Motor neuron (in vitro differentiated cells): ENCODE results near the gene ARID1B. TPM values are rescaled to one million over a fixed set of nuclear protein-coding genes. Genes with fewer than 3 reads are reported as not detected.

Source experiments
- ATAC-seq, 8 experiments: fragments of 200-7000 bp; cut with Tn5 transposase; replicated peaks in 6 of 8; 2 replicates each; pipeline ENCODE4 v1.8.0; 2021; ENCODE audit warnings: mild to moderate bottlenecking in 8 of 8, moderate library complexity in 8 of 8
- H3K27ac ChIP-seq, 2 donors: fragments of 250-450 bp; sonication (Bioruptor Pico); 2 replicates each; pipeline ENCODE4 v1.9.0; 2021; ENCODE audit warnings: antibody characterized with exemption in 2 of 2, mild to moderate bottlenecking in 2 of 2, moderate library complexity in 1 of 2
- H3K4me1 ChIP-seq, 2 donors: fragments of 250-450 bp; sonication (Bioruptor Pico); replicated peaks in 1 of 2; 2 replicates each; pipeline ENCODE4 v1.6.1; 2021; ENCODE audit warnings: antibody characterized with exemption in 2 of 2, mild to moderate bottlenecking in 2 of 2, moderate library complexity in 1 of 2
- H3K4me3 ChIP-seq, 5 donors: fragments of 250-450 bp; sonication (Bioruptor Pico); 2 replicates each; pipeline ENCODE4 v1.9.0; 2021; ENCODE audit warnings: antibody characterized with exemption in 5 of 5, mild to moderate bottlenecking in 5 of 5, moderate library complexity in 4 of 5
- WGBS, 10 experiments: fragments of 450-650 bp; shearing (Covaris generic); methylation state at CpG; one replicate each; pipeline ENCODE4 v1.0.0; 2022; 5-methylcytosine and 5-hydroxymethylcytosine counted together
- in situ Hi-C, 9 experiments: fragments of 400-800 bp; cut with MboI; loops; one replicate each; pipeline ENCODE4 v1.15.0; 2021; ENCODE audit warnings: low sequenced_read_pairs in 9 of 9, low pct_unique_long_range_greater_than_20kb in 2 of 9; ENCODE audit not compliant: unreplicated experiment in 9 of 9
- total RNA-seq, 8 experiments: library from RNA; unstranded; fragments of 300-600 nt; gene quantifications; 2 replicates each; pipeline versions ENCODE4 v1.2.3 to v1.2.4, GENCODE V29; 2022

ARID1B gene
- total RNA-seq, 8 experiments from 2014 or later = 35.8 to 165 (median 54.9) TPM

DNA sequence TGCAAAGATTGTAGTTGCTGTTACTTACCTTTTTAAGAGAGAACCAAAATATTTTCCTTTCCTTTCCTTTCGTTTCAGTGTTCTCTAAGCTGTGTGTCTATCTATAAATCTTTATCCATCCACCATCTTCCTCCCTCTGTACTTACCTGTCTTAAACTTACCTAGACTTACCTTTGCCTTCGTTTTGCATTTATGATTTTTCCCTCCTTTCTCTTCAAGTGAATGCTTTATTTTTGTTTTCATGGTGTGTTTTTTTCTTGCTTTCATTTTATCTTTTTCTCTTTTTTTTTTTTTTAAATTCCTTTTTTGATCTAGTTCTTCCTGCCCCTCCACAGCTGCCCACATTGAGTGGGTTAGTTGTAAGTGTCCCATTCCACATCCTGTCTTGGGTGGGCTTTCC is 26.2 kb downstream of the ARID1B start:
- in situ Hi-C loops = no loop called here
- WGBS, 10 experiments = 67 to 97% (median 91%) methylated on average over 1 to 2 of the region's 2 CpGs
- H3K4me3 ChIP-seq = no peak overlapping the region

DNA sequence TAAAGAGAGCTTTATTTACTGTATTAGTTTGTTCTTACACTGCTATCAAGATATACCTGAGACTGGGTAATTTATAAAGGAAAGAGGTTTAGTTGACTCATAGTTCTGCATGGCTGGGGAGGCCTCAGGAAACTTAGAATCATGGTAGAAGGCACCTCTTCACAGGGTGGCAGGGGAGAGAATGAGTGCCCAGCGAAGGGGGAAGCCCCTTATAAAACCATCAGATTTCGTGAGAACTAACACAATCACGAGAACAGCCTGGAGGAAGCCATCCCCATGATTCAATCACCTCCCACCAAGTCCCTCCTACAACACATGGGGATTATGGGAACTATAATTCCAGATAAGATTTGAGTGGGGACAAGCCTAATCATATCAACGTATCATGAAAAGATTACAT is 27.2 kb downstream of the ARID1B start:
- 73 to 100% (median 98%) methylated on average over 1 to 4 of the region's 4 CpGs; no CpG with 5 or more reads in 2 of the 10 experiments for WGBS, 10 experiments
- in situ Hi-C loops = no loop called here
- Histone ChIP-seq H3K27ac (no peak overlapping the region), H3K4me1 (peaks cover 20 to 44% of the 10 kb centered on the region in 2 donors), H3K4me3 (no peak overlapping the region)
- no peak for ATAC-seq

More for the DNA sequence above, 26.2 kb downstream of the ARID1B start:
- ATAC-seq = no peak
- Histone ChIP-seq H3K4me1 (peaks cover 12 to 33% of the 10 kb centered on the region in 2 donors), H3K27ac (no peak overlapping the region)

DNA sequence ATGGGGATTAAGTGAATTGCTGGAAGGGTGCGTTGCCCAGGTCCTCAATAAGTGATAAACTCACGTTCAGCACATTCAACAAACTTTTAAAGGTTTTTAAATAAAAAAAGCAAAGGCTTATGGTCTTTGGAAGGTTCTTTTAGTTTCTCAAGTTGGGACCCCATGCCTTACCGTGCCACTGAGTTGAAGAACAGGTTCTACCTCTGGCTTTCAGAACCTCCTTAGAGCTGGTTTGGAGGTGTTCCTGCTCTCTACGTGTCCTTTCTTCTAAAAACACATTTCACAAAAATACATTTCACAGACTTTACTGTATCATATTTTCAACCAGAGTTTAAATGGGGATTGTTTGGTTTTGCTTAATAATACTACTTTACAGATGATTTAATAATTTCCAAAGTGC is 29.0 kb downstream of the ARID1B start:
- in situ Hi-C loops = no loop called here
- Histone ChIP-seq H3K27ac (no peak overlapping the region), H3K4me1 (peaks cover 24 to 52% of the 10 kb centered on the region in 2 donors), H3K4me3 (no peak overlapping the region)
- WGBS, 10 experiments = 80 to 100% (median 93%) methylated on average over 1 to 4 of the region's 4 CpGs; no CpG with 5 or more reads in 2 of the 10 experiments
- ATAC-seq = no peak

DNA sequence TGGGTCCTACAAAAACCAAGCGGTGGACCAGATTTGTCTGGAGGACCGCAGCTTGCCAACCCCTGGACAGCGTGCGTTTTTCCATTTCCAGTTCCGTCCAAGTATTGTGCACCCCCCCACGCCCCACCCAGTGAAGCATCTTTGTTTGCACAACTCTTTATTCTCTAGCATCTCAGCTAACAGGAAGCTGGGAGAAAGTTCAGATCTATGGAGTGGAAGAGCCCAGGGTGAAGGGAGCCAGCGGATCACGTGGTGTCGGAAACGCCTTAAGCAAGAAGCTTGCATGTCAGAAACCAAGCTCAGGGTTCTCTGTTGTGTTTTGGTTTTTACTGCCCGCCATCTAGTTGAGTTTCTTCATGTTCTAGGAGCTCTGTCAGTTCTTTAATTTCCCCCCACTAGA is 29.9 kb downstream of the ARID1B start:
- WGBS, 10 experiments = 83 to 100% (median 90%) methylated on average over 1 to 10 of the region's 11 CpGs; no CpG with 5 or more reads in 1 of the 10 experiments
- in situ Hi-C loops = no loop called here

DNA sequence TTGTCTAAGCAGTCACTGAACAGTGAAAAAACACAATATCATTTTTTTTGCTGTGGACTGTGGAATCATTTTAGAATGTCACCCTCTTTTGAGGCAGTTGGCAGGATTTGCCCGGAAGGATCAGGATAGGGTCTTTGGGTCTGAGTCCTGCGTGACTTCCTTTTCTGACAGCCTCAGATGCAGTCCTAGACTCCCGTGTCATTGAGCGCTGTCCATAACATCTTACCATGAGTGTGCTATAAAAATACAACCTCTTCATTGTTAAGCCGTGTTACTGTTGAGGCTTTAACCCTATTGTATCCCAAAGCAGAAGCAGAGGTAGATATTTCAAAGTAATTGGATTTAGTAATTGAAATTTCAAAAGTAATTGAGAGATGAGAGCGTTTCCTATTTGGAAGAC is 30.6 kb downstream of the ARID1B start:
- no peak overlapping the region for H3K27ac ChIP-seq
- peaks cover 19 to 40% of the 10 kb centered on the region in 2 donors for H3K4me1 ChIP-seq
- 37 to 91% (median 76%) methylated on average over 2 to 6 of the region's 6 CpGs; no CpG with 5 or more reads in 1 of the 10 experiments for WGBS, 10 experiments
- peak in 5 of 8 experiments; percentile 16 to 54 (median 39) for ATAC-seq
- in situ Hi-C loops = no loop called here
- H3K4me3 ChIP-seq = no peak overlapping the region

More for the DNA sequence above, 29.9 kb downstream of the ARID1B start:
- Histone ChIP-seq H3K27ac (no peak overlapping the region), H3K4me3 (no peak overlapping the region), H3K4me1 (peaks cover 19 to 46% of the 10 kb centered on the region in 2 donors)
- no peak for ATAC-seq

DNA sequence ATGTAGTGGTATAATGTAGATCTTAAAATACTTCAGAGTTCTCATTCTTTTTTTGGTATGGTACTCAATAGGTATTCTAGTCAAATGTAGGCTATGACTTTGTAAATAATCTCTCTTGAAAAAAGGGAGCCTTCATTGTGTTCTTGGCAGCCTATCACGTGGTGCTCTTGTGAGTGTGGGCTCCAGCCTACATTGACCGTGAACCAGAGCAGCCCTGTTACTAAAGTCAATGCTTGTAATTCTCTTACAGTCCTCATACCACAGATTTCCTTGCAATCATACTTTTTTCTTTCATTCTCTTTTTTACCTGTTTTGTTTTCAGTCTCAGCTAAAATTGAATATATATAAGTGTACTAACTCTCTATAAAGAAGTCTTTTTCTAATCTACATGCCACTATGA is 31.1 kb downstream of the ARID1B start:
- 0 to 36% (median 0%) methylated on average over 1 to 2 of the region's 2 CpGs for WGBS, 10 experiments
- H3K4me1 ChIP-seq = peaks cover 19 to 35% of the 10 kb centered on the region in 2 donors
- H3K27ac ChIP-seq = no peak overlapping the region
- peak; percentile 16 to 94 (median 88) for ATAC-seq
- in situ Hi-C loops = no loop called here
- H3K4me3 ChIP-seq = no peak overlapping the region

DNA sequence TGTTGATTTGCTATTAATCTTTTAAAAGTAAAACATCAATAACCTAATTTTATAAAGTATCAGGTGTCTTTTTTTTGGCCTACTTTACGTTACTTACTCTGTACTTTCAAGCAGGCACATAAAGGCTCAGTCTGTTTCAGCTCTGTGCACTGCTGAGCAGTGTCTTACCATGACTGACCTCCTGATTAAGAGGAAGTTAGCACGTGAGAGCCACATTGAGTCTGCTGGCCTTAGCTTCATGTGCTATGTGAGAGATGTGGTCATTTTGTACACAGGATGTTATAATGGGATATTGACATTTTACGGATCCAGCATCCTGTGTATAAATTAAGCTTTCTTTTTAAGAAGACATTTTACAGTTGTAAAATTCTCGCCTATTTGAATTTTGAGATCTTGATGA is 31.9 kb downstream of the ARID1B start:
- in situ Hi-C loops = no loop called here
- Histone ChIP-seq H3K4me3 (no peak overlapping the region), H3K4me1 (peaks cover 19 to 30% of the 10 kb centered on the region in 2 donors), H3K27ac (no peak overlapping the region)
- peak; percentile 74 to 95 (median 86) for ATAC-seq
- WGBS, 10 experiments = 36 to 100% (median 68%) methylated on average over 1 to 4 of the region's 4 CpGs

DNA sequence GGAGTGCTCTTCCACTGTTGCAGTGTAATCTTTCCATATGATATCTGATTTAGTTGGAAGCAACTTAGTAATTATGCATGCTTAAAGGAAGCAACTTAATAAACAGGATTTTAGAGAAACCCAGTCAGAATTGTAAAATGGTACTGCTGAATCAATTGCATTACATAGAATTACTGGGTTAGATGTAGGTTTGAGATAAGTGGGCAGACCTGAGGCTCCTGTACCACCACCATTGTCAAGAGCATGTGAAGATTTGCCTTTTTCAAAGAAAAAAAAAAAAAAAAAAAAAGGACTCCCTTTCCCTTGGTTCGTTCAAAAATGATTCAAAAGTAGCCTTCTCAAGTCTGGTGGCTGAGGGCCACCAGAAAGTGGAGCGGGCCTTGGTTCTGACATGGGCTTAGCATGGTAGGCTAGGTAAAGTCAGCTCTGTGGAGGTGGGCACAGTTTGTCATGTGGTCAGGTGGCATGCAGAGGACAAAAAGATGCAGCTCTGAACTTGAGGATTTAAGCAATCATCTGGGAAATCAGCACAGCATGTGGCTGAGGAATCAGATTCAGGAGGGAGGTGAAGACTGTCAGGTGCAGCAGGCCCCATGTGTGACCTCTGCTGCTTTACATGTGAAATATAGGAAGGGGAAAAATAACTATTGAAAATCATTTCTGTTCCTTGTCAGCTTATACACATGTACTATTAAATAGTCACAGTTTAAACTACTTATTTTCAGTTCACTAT is 32.4 kb downstream of the ARID1B start:
- WGBS, 10 experiments = 90 to 100% (median 100%) methylated on average over 1 to 2 of the region's 2 CpGs; no CpG with 5 or more reads in 2 of the 10 experiments
- ATAC-seq = peak in 1 of 8 experiments; percentile 19
- Histone ChIP-seq H3K27ac (no peak overlapping the region), H3K4me1 (peaks cover 19 to 30% of the 10 kb centered on the region in 2 donors), H3K4me3 (no peak overlapping the region)
- in situ Hi-C loops = no loop called here

DNA sequence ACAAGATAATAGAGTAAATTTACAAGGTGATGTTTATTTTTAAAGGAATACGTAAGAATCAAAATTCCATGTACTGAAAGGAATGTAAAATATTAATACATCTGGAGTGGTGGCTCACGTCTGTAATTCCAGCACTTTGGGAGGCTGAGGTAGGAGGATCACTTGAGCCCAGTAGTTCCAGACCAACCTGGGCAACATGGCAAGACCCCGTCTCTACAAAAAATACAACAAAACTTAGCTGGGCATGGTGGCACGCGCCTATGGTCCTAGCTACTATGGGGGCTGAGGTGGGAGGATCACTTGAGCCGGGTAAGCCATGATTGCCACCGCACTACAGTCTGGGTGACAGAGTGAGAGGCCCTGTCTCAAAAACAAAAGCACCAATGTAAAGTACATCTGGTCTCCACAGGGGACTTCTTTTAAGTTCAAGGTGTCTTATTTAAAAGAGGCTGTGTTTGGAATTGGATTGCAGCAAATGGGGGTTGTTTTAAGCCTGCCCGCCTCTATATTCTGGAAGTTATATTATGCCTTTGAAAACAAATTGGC is 36.9 kb downstream of the ARID1B start:
- 80 to 100% (median 92%) methylated on average over 1 to 5 of the region's 8 CpGs; no CpG with 5 or more reads in 5 of the 10 experiments for WGBS, 10 experiments
- no peak overlapping the region for H3K27ac ChIP-seq
- in situ Hi-C loops = no loop called here
- ATAC-seq = no peak
- no peak overlapping the region for H3K4me3 ChIP-seq
- peaks cover 12 to 31% of the 10 kb centered on the region in 2 donors for H3K4me1 ChIP-seq

DNA sequence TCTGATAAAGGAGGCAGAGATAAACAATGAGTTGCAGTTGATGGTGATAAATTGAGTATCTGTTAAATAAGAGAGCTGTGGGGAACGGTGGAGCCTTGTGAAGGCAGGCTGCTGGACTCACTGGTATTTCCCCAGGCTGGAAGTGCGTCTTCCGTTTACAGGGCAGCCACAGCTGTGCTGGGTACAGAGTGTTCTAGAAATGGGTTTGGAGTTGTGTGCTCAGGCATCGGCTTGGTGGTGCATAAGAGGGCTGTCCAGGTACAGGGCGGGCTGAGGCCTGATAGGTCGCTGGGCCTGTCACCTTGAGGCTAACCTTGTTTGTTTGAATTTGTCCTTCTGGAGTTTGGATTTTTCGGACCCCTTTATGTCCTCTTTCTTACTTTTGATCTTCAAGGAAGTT is 39.3 kb downstream of the ARID1B start:
- in situ Hi-C loops = no loop called here
- H3K4me1 ChIP-seq = peaks cover 5 to 20% of the 10 kb centered on the region in 2 donors

DNA sequence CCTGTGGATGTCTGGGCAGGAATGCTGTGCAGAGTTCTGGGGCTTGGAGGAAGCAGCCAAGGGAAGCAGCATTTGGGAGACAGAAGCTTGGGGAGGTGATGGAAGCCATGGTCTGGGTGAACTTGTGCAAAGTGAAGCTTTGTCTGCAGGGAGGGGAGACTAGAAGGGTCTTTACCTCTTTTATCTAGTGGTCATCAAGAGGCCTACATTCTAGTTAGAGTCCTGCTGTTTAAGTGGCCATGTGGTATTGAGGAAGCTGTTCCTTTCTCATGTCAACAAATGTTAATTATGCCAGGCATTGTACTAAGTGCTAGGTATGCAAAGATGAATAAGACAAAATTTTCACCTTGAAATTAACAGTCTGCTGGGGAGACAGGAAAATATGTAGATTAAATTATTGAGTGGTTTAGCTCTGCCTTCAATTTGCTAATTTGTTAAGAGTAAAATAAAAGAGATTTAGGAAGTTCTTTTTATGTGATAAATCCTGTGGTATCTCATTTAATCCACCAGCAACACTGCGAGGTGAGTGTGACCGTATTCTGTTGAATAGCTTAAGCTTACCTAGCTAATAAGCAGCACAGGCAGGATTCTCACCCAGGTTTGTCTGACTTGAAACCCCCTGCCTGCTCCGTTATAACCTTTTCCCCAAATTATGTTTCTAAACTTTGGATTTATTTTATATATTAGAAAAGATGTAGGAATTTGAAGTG is 43.1 kb downstream of the ARID1B start:
- Histone ChIP-seq H3K4me3 (no peak overlapping the region), H3K4me1 (peaks cover 5 to 13% of the 10 kb centered on the region in 2 donors), H3K27ac (no peak overlapping the region)
- 90 to 100% (median 97%) methylated on average over 1 to 3 of the region's 3 CpGs; no CpG with 5 or more reads in 2 of the 10 experiments for WGBS, 10 experiments
- ATAC-seq = no peak
- in situ Hi-C loops = no loop called here

More for the DNA sequence above, 39.3 kb downstream of the ARID1B start:
- H3K4me3 ChIP-seq = no peak overlapping the region
- WGBS, 10 experiments = 20 to 100% (median 82%) methylated on average over 1 to 7 of the region's 7 CpGs
- peak in 4 of 8 experiments; percentile 19 to 53 (median 25) for ATAC-seq
- no peak overlapping the region for H3K27ac ChIP-seq

DNA sequence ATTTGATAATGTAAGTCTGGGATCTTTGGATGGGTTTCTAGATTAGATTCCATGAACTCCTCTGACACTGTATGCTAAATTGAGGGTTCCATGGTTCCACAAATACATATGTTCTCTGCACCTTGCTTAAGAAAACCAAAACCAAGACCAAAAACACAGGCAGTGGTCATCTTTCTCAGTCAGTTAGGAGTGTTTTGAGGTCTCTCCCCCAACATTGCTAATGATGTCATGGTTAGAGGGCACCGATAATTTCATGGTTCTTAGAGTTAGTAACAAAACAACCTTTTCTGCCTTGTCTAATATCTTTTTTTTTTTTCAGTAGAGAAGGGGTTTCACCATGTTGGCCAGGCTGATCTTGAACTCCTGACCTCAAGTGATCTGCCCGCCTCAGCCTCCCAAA is 44.5 kb downstream of the ARID1B start:
- H3K4me3 ChIP-seq = no peak overlapping the region
- H3K4me1 ChIP-seq = peaks cover under 1 to 6% of the 10 kb centered on the region in 2 donors
- ATAC-seq = no peak
- H3K27ac ChIP-seq = no peak overlapping the region
- in situ Hi-C loops = no loop called here
- WGBS, 10 experiments = 65 to 100% (median 80%) methylated on average over 1 to 2 of the region's 2 CpGs; no CpG with 5 or more reads in 3 of the 10 experiments

DNA sequence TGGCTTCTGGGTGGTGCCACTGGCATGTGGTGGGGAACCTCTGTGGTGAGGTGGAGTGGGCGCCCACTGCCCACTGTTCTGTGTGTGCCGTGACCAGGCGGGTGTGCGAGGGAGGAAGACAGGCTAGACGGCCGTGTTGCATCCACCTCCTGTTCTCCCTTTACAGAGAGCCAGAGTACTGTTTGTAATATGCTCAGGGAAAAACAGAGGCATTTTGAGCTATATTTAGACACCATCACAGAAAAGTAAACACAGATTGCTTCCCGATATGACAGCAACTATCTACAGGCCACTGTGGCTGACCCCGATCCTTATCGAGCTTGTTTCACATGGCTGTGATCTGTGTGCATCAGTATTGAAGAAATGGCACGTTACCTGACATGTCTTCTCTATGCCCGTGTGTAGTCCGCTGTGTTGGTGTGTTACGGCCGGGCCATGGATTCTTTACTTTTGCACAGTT is 45.6 kb downstream of the ARID1B start:
- in situ Hi-C loops = no loop called here
- Histone ChIP-seq H3K4me1 (peaks cover 0 to 13% of the 10 kb centered on the region in 2 donors), H3K27ac (no peak overlapping the region), H3K4me3 (no peak overlapping the region)
- WGBS, 10 experiments = 35 to 100% (median 91%) methylated on average over 1 to 6 of the region's 14 CpGs
- ATAC-seq = peak in 4 of 8 experiments; percentile 15 to 41 (median 33)
